IgD-negative memory B cell (primary cell): ENCODE results near the gene RAB35. TPM values are rescaled to one million over a fixed set of nuclear protein-coding genes. Genes with fewer than 3 reads are reported as not detected.

Source experiments
- H3K27ac Mint-ChIP-seq, 3 donors: one replicate each; pipeline ENCODE4 v1.8.0; 2020 to 2022; ENCODE audit warnings: mild to moderate bottlenecking in 3 of 3, mixed read lengths in 3 of 3, moderate library complexity in 1 of 3
- H3K27me3 Mint-ChIP-seq: one replicate; pipeline ENCODE4 v1.8.0; 2021; ENCODE audit warnings: mixed read lengths
- H3K36me3 Mint-ChIP-seq: one replicate; pipeline ENCODE4 v1.8.0; 2020; ENCODE audit warnings: mild to moderate bottlenecking, mixed read lengths
- H3K4me1 Mint-ChIP-seq, 3 donors: one replicate each; pipeline ENCODE4 v1.8.0; 2020 to 2022; ENCODE audit warnings: mixed read lengths in 3 of 3, mild to moderate bottlenecking in 1 of 3
- H3K4me3 Mint-ChIP-seq, 4 donors: one replicate each; pipeline ENCODE4 v1.8.0; 2020 to 2022; ENCODE audit warnings: mild to moderate bottlenecking in 4 of 4, mixed read lengths in 4 of 4, moderate library complexity in 3 of 4
- H3K9me3 Mint-ChIP-seq, 3 donors: one replicate each; pipeline ENCODE4 v1.8.0; 2020 to 2021; ENCODE audit warnings: mixed read lengths in 3 of 3, mild to moderate bottlenecking in 1 of 3
- polyA plus RNA-seq: library from polyadenylated mRNA; unstranded; fragments of 300-500 nt; fragmentation: Illumina TruSeq; gene quantifications from one replicate; pipeline ENCODE4 v1.2.3, GENCODE V29; 2021

The RAB35 gene
- polyA plus RNA-seq, 1 donor from 2014 or later = 18.1 TPM

GRCh38 chr12:120091371-120092090 is 25.0 kb downstream of the RAB35 start:
- peaks cover 5 to 12% (median 8%) of the 10 kb centered on the region in 3 donors for H3K4me1 Mint-ChIP-seq
- H3K27me3 Mint-ChIP-seq = no peaks in the 10 kb centered on the region
- H3K9me3 Mint-ChIP-seq = no peaks in the 10 kb centered on the region
- H3K27ac Mint-ChIP-seq = peak overlapping the region in 1 of 3 donors; percentile 2
- H3K4me3 Mint-ChIP-seq = peak overlapping the region in 1 of 4 donors; percentile 77
- peaks cover 11% of the 10 kb centered on the region for H3K36me3 Mint-ChIP-seq

GRCh38 chr12:120090626-120091295 is 25.8 kb downstream of the RAB35 start:
- Mint-ChIP-seq H3K4me3 (no peak overlapping the region), H3K36me3 (peaks cover 9% of the 10 kb centered on the region), H3K27me3 (no peaks in the 10 kb centered on the region), H3K27ac (peak overlapping the region in 1 of 3 donors; percentile 26), H3K4me1 (peaks cover 5 to 12% (median 8%) of the 10 kb centered on the region in 3 donors), H3K9me3 (no peaks in the 10 kb centered on the region)

GRCh38 chr12:120090206-120090605 is 26.3 kb downstream of the RAB35 start:
- Mint-ChIP-seq H3K36me3 (peaks cover 9% of the 10 kb centered on the region), H3K4me1 (peaks cover 5 to 12% (median 8%) of the 10 kb centered on the region in 3 donors), H3K27ac (no peak overlapping the region), H3K27me3 (no peaks in the 10 kb centered on the region), H3K4me3 (no peak overlapping the region), H3K9me3 (no peaks in the 10 kb centered on the region)

- no peaks in the 10 kb centered on the region for H3K27me3 Mint-ChIP-seq
- H3K9me3 Mint-ChIP-seq = no peaks in the 10 kb centered on the region
- no peak overlapping the region for H3K27ac Mint-ChIP-seq
- H3K36me3 Mint-ChIP-seq = peaks cover 9% of the 10 kb centered on the region
- peak overlapping the region in 1 of 4 donors; percentile 15 for H3K4me3 Mint-ChIP-seq
- H3K4me1 Mint-ChIP-seq = peaks cover 5 to 12% (median 8%) of the 10 kb centered on the region in 3 donors
Measured at GRCh38 chr12:120089796-120090195, 26.8 kb downstream of the RAB35 start.

GRCh38 chr12:120089105-120089504 is 27.4 kb downstream of the RAB35 start:
- Mint-ChIP-seq H3K27me3 (no peaks in the 10 kb centered on the region), H3K4me3 (peak overlapping the region in 1 of 4 donors; percentile 15), H3K27ac (peak overlapping the region in 2 of 3 donors; percentile 2 to 67), H3K36me3 (peaks cover 9% of the 10 kb centered on the region), H3K4me1 (peaks cover 5 to 12% (median 8%) of the 10 kb centered on the region in 3 donors), H3K9me3 (no peaks in the 10 kb centered on the region)

GRCh38 chr12:120086801-120087621 is 29.5 kb downstream of the RAB35 start:
- Mint-ChIP-seq H3K27me3 (no peaks in the 10 kb centered on the region), H3K27ac (peak overlapping the region; percentile 88 to 94 (median 93)), H3K36me3 (peaks cover 11% of the 10 kb centered on the region), H3K9me3 (no peaks in the 10 kb centered on the region), H3K4me1 (peaks cover 5 to 12% (median 8%) of the 10 kb centered on the region in 3 donors), H3K4me3 (peak overlapping the region; percentile 61 to 92 (median 76))

GRCh38 chr12:120085920-120086645 is 30.5 kb downstream of the RAB35 start:
- Mint-ChIP-seq H3K9me3 (no peaks in the 10 kb centered on the region), H3K4me3 (peak overlapping the region in 1 of 4 donors; percentile 58), H3K27me3 (no peaks in the 10 kb centered on the region), H3K27ac (peak overlapping the region in 2 of 3 donors; percentile 41 to 88), H3K36me3 (peaks cover 11% of the 10 kb centered on the region), H3K4me1 (peaks cover 5 to 12% (median 8%) of the 10 kb centered on the region in 3 donors)

GRCh38 chr12:120081641-120082040 is 34.9 kb downstream of the RAB35 start:
- peaks cover 7% of the 10 kb centered on the region for H3K36me3 Mint-ChIP-seq
- no peak overlapping the region for H3K27ac Mint-ChIP-seq
- H3K4me1 Mint-ChIP-seq = no peaks in the 10 kb centered on the region
- H3K27me3 Mint-ChIP-seq = no peaks in the 10 kb centered on the region
- no peaks in the 10 kb centered on the region for H3K9me3 Mint-ChIP-seq
- H3K4me3 Mint-ChIP-seq = no peak overlapping the region

GRCh38 chr12:120079411-120080400 is 36.8 kb downstream of the RAB35 start:
- Mint-ChIP-seq H3K9me3 (no peaks in the 10 kb centered on the region), H3K27ac (no peak overlapping the region), H3K36me3 (peaks cover 7% of the 10 kb centered on the region), H3K4me1 (peaks cover 3 to 6% (median 5%) of the 10 kb centered on the region in 3 donors), H3K27me3 (no peaks in the 10 kb centered on the region), H3K4me3 (no peak overlapping the region)

GRCh38 chr12:120078868-120079267 is 37.7 kb downstream of the RAB35 start:
- Mint-ChIP-seq H3K9me3 (no peaks in the 10 kb centered on the region), H3K27ac (no peak overlapping the region), H3K4me3 (no peak overlapping the region), H3K4me1 (peaks cover 3 to 6% (median 5%) of the 10 kb centered on the region in 3 donors), H3K36me3 (peaks cover 7% of the 10 kb centered on the region), H3K27me3 (no peaks in the 10 kb centered on the region)

GRCh38 chr12:120077260-120077659 is 39.3 kb downstream of the RAB35 start:
- Mint-ChIP-seq H3K27me3 (no peaks in the 10 kb centered on the region), H3K36me3 (peaks cover 8% of the 10 kb centered on the region), H3K4me1 (peaks cover 3 to 6% (median 5%) of the 10 kb centered on the region in 3 donors)

GRCh38 chr12:120076651-120077050 is 39.9 kb downstream of the RAB35 start:
- Mint-ChIP-seq H3K27me3 (no peaks in the 10 kb centered on the region), H3K4me1 (peaks cover 3 to 6% (median 5%) of the 10 kb centered on the region in 3 donors), H3K4me3 (no peak overlapping the region), H3K9me3 (no peaks in the 10 kb centered on the region), H3K36me3 (peaks cover 9% of the 10 kb centered on the region), H3K27ac (no peak overlapping the region)

More at GRCh38 chr12:120077260-120077659, 39.3 kb downstream of the RAB35 start:
- Mint-ChIP-seq H3K27ac (peak overlapping the region in 1 of 3 donors; percentile 63), H3K9me3 (no peaks in the 10 kb centered on the region), H3K4me3 (peak overlapping the region in 1 of 4 donors; percentile 52)

GRCh38 chr12:120075034-120075616 is 41.4 kb downstream of the RAB35 start:
- Mint-ChIP-seq H3K9me3 (no peaks in the 10 kb centered on the region), H3K4me3 (no peak overlapping the region), H3K27ac (peak overlapping the region in 1 of 3 donors; percentile 63), H3K4me1 (peaks cover 3 to 6% (median 5%) of the 10 kb centered on the region in 3 donors), H3K36me3 (peaks cover 7% of the 10 kb centered on the region), H3K27me3 (no peaks in the 10 kb centered on the region)
